ENCODE data around the gene TMSB10.

DNA sequence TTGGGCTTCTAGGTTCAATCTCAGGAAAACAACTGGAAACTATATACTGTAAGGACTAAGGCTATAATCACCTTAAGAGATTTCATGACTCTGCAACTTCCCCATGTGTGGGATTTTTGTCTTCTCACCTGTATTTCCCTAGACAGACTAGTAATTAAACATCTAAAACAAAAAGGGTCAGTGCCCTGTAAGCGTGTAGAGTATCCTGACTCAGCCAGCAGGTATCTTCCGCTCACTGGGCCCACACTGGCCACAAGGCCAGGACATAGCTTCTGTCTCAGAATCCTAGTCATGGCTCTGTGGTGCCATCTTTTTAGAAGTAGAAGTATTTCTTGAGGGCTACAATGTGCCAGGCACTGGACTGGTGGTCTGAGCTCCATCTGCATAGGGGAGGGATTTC lies 36.7 kb downstream of the TMSB10 start:
- TF ChIP-seq CTCF (IDR thresholded peaks at IDR 0.05; ENCODE audit: insufficient read depth, low read length, poor library complexity, severe bottlenecking) (no peak), EZH2phosphoT487 (conservative IDR thresholded peaks at IDR 0.05; ENCODE audit: low read length) (no peak)
